Measurements from ENCODE around the gene ZXDC.

Gene ZXDC

DNA sequence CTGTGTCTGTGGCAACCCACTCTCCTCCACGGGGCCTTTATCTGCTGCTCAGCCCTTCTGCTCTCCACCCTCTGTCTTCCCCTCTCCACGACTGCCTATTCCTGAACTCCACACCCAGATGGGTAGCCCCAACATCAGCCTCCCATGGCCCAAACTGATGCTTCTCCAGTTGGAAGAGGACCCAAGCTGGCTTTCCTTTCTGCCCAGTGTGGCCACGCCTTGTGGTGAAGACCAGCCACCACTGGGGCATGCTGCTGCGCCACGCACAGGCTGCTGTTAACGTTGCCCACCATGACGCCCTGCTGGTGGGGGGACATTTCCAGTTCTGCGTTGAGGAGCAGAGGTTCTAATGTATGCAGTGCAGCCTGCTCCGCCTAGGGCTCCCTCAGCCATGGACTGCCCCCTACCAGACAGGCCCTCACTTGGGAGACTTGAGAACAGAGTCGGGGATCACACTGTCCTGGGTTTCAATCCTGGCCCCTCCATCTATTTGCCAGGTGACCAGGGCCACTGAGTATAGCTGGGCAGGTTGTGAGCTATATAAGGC lies 54.0 kb downstream of the ZXDC start:
- no peak overlapping the region for H3K4me3 ChIP-seq (ENCODE audit: low read length in 2 of 2)
- H3K9ac ChIP-seq (ENCODE audit: low read length in 2 of 2): no peak overlapping the region
- H3K27me3 ChIP-seq (ENCODE audit: control insufficient read depth in 1 of 2, insufficient read depth in 2 of 2, low read length in 2 of 2): peaks cover 11 to 16% of the 10 kb centered on the region in 2 donors
- H3K36me3 ChIP-seq (ENCODE audit: control insufficient read depth in 2 of 2, insufficient read depth in 2 of 2, low read length in 2 of 2): peaks cover 0 to 3% of the 10 kb centered on the region in 2 donors
- H3K27ac ChIP-seq (ENCODE audit: low read length): no peak overlapping the region
- peaks cover 3 to 6% of the 10 kb centered on the region in 2 donors for H3K9me3 ChIP-seq (ENCODE audit: control insufficient read depth in 2 of 2, low read length in 2 of 2)
- no peaks in the 10 kb centered on the region for H3K4me1 ChIP-seq (ENCODE audit: control insufficient read depth, insufficient read depth, low read length)

DNA sequence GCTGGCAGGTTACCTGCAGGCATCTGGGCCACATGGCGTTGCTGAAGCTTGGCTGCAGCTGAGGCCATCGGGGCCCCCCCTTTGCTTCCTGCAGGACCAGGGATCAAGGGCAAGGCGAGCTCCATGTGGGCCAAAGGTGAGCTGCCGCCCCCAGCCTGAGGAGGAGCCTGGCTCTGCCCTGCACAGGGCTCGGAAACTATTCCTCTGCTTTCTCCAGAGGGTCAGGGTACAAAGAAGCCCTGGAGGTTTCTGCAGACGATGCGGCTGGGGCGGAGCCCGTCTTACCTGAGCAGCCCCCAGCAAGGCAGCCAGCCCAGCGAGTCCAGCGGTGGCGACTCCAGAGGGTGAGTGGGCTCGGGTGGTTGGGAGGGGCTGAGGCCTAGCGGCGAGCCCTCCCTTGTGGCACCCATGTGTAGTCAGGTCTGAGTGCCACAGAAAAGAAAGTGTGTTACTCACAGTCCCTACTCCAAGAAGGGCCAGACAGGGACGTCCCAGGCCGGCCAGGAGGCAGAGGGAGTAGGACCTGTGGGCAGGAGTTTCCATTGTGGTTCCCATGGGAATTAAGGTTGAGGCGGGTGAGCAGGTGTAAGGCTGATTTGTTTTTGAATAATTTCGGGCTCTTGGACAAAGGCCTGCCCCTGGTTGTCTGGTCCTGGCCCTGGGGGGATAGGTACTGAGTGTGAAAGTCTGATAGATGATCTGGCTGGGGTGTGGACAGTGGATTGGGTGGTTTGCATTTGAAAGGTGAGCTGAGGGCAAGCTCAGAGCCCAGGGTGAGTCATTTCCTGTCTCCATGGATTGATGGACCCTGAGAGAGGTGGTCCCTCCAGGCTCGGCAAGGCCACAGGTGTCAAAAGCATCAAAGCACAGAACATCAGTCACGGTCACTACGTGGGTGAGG lies 55.6 kb downstream of the ZXDC start:
- peaks cover 0 to 3% of the 10 kb centered on the region in 2 donors for H3K36me3 ChIP-seq (ENCODE audit: control insufficient read depth in 2 of 2, insufficient read depth in 2 of 2, low read length in 2 of 2)
- H3K27me3 ChIP-seq (ENCODE audit: control insufficient read depth in 1 of 2, insufficient read depth in 2 of 2, low read length in 2 of 2): peaks cover 22 to 27% of the 10 kb centered on the region in 2 donors
- H3K27ac ChIP-seq (ENCODE audit: low read length): no peak overlapping the region
- H3K4me3 ChIP-seq (ENCODE audit: low read length in 2 of 2): no peak overlapping the region
- no peaks in the 10 kb centered on the region for H3K4me1 ChIP-seq (ENCODE audit: control insufficient read depth, insufficient read depth, low read length)
- no peak overlapping the region for H3K9ac ChIP-seq (ENCODE audit: low read length in 2 of 2)
- H3K9me3 ChIP-seq (ENCODE audit: control insufficient read depth in 2 of 2, low read length in 2 of 2): no peaks in the 10 kb centered on the region

DNA sequence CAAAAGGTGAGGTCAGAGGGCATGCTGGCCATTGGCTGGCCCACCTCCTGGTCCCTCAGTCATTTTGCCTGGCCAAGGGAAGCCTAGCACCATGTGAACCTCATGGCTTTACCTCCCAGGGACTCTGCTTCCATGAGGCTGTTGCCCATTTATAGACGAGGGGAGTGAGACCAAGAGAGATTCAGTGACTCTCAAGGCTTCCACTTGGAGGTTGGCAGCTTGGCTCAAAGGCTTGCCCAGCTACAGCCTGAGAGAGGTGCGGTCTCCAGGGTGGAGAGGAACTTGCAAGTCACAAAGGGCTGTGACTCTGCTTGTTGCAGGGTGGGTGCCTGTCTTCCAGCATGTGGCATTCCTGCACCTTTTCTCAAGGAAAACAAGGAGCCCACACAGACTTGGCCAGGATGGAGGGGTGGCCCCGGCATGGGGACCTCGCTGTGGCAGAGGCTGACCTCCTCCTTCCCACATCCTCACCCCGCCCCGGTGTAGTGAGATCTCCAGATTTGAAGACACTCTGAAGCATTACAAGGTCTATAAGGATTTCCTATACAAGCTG lies 56.5 kb downstream of the ZXDC start:
- Histone ChIP-seq H3K9ac (ENCODE audit: low read length in 2 of 2) (no peak overlapping the region), H3K36me3 (ENCODE audit: control insufficient read depth in 2 of 2, insufficient read depth in 2 of 2, low read length in 2 of 2) (no peaks in the 10 kb centered on the region), H3K4me3 (ENCODE audit: low read length in 2 of 2) (no peak overlapping the region), H3K27me3 (ENCODE audit: control insufficient read depth in 1 of 2, insufficient read depth in 2 of 2, low read length in 2 of 2) (peaks cover 30 to 32% of the 10 kb centered on the region in 2 donors), H3K27ac (ENCODE audit: low read length) (no peak overlapping the region), H3K9me3 (ENCODE audit: control insufficient read depth in 2 of 2, low read length in 2 of 2) (no peaks in the 10 kb centered on the region), H3K4me1 (ENCODE audit: control insufficient read depth, insufficient read depth, low read length) (no peaks in the 10 kb centered on the region)

DNA sequence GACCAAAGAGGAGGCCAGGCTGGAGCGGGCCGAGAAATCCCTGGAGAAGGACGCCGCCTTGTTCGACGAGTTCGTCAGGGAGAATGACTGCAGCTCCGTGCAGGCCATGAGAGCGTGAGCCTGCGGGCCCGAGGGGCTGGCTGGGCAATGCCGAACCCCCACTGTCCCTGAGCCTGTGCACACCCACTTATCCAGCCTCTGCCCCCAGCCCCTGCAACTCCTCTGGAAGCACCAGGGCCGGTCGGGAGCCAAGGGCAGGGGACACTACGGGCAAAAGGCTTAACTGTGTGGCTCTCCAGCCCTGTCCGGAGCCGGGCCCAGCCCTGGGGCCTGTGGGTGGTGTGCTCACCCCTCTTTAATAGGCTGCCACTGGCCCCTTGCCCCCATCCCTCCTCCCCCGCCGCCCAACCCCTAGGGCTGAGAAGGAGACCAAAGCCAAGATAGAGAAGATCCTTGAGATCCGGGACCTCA lies 57.0 kb downstream of the ZXDC start:
- Histone ChIP-seq H3K4me1 (ENCODE audit: control insufficient read depth, insufficient read depth, low read length) (no peaks in the 10 kb centered on the region), H3K36me3 (ENCODE audit: control insufficient read depth in 2 of 2, insufficient read depth in 2 of 2, low read length in 2 of 2) (no peaks in the 10 kb centered on the region), H3K9ac (ENCODE audit: low read length in 2 of 2) (no peak overlapping the region), H3K9me3 (ENCODE audit: control insufficient read depth in 2 of 2, low read length in 2 of 2) (no peaks in the 10 kb centered on the region), H3K27me3 (ENCODE audit: control insufficient read depth in 1 of 2, insufficient read depth in 2 of 2, low read length in 2 of 2) (peaks cover 32% of the 10 kb centered on the region in 2 donors), H3K27ac (ENCODE audit: low read length) (no peak overlapping the region), H3K4me3 (ENCODE audit: low read length in 2 of 2) (no peak overlapping the region)

GRCh38 chr3:126417981-126418530 lies 57.6 kb downstream of the ZXDC start:
- H3K27ac ChIP-seq (ENCODE audit: low read length): no peak overlapping the region
- no peak overlapping the region for H3K9ac ChIP-seq (ENCODE audit: low read length in 2 of 2)
- no peaks in the 10 kb centered on the region for H3K9me3 ChIP-seq (ENCODE audit: control insufficient read depth in 2 of 2, low read length in 2 of 2)
- peaks cover 32% of the 10 kb centered on the region in 2 donors for H3K27me3 ChIP-seq (ENCODE audit: control insufficient read depth in 1 of 2, insufficient read depth in 2 of 2, low read length in 2 of 2)
- no peaks in the 10 kb centered on the region for H3K36me3 ChIP-seq (ENCODE audit: control insufficient read depth in 2 of 2, insufficient read depth in 2 of 2, low read length in 2 of 2)
- no peaks in the 10 kb centered on the region for H3K4me1 ChIP-seq (ENCODE audit: control insufficient read depth, insufficient read depth, low read length)
- no peak overlapping the region for H3K4me3 ChIP-seq (ENCODE audit: low read length in 2 of 2)

DNA sequence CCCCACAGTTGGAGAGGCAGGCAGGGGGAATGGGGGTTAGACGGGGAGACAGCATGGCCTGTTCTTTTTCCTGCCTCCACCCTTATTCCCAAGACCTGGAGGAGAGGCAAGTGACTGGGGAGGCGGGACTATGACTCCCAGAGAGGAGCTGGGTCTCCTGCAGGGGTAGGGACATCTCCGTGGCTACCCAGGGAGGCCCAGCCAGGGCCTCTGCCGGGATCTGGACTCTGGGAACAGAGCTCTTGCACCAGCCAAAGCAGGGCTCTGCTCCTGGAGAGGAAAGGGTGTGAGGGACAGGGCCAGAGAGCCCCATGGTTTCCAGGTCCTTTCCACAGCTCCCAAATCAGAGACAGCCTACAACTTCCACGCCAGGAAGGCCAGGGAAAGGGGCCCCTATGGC lies 58.2 kb downstream of the ZXDC start:
- Histone ChIP-seq H3K27ac (ENCODE audit: low read length) (no peak overlapping the region), H3K9ac (ENCODE audit: low read length in 2 of 2) (no peak overlapping the region), H3K4me1 (ENCODE audit: control insufficient read depth, insufficient read depth, low read length) (no peaks in the 10 kb centered on the region), H3K27me3 (ENCODE audit: control insufficient read depth in 1 of 2, insufficient read depth in 2 of 2, low read length in 2 of 2) (peaks cover 32% of the 10 kb centered on the region in 2 donors), H3K4me3 (ENCODE audit: low read length in 2 of 2) (no peak overlapping the region), H3K9me3 (ENCODE audit: control insufficient read depth in 2 of 2, low read length in 2 of 2) (no peaks in the 10 kb centered on the region), H3K36me3 (ENCODE audit: control insufficient read depth in 2 of 2, insufficient read depth in 2 of 2, low read length in 2 of 2) (no peaks in the 10 kb centered on the region)

DNA sequence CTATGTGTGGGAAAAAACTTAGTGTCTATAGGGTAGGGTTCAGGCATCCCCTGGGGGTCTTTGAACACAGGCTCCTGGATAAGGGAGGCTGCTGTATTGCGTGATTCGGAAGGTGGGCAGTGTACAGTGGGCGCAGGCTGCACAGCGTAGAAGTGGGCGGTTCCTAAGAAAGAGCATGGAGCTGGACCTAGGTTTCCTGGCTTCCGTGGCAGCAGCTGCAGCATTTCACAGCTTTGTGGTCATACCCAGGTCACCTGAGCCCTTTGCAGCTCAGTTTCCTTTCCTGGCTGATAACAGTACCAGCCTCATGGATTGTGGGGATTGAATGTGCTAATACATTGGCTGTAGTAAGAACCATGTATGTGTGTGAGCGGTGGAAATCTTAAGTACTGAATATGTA lies 58.7 kb downstream of the ZXDC start:
- no peak overlapping the region for H3K4me3 ChIP-seq (ENCODE audit: low read length in 2 of 2)
- peaks cover 32% of the 10 kb centered on the region in 2 donors for H3K27me3 ChIP-seq (ENCODE audit: control insufficient read depth in 1 of 2, insufficient read depth in 2 of 2, low read length in 2 of 2)
- H3K4me1 ChIP-seq (ENCODE audit: control insufficient read depth, insufficient read depth, low read length): no peaks in the 10 kb centered on the region
- H3K9ac ChIP-seq (ENCODE audit: low read length in 2 of 2): no peak overlapping the region
- no peak overlapping the region for H3K27ac ChIP-seq (ENCODE audit: low read length)
- H3K9me3 ChIP-seq (ENCODE audit: control insufficient read depth in 2 of 2, low read length in 2 of 2): no peaks in the 10 kb centered on the region
- H3K36me3 ChIP-seq (ENCODE audit: control insufficient read depth in 2 of 2, insufficient read depth in 2 of 2, low read length in 2 of 2): no peaks in the 10 kb centered on the region

DNA sequence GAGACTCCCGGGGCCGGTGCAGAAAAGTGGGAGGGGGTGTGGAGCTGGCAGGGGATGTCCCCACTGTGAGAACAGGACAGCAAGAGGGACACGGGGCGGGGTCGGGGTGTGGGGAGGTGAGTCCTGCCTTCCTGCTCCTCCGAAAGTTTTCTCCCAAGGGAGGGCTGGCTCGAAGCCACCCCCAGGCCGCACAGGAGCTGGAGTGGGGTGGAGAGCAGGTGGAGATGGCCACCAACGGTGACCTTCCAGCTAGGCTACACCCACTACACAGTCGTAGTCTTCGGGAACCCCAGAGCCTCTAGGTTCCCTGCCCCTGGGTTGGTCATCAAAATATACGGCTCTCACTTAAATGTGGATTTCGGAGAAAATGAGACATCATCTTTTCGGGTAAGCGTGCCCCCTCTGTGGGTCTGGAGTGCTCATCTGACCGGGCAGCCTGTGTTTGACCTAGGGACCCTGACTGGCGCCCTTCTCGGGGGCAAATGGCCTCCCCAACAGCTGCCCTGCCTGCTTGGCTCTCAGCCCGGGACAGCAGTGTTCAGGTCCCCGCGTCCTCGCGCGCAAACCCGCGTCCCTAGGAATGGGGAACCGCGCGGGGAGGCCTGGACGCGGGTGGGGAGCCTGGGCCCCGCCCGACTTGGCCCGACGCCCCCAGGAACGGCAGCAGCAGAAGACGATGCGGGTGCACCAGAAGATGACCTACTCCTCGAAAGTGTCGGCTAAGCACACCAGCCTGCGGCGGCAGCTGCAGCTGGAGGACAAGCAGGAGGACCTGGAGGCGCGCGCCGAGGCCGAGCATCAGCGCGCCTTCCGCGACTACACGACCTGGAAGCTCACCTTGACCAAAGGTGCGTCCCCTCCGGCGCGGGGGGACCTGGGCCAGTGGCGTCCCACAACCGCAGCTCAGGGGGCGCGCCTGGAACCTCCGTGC lies 59.8 kb downstream of the ZXDC start:
- H3K9ac ChIP-seq (ENCODE audit: low read length in 2 of 2): no peak overlapping the region
- peaks cover 32% of the 10 kb centered on the region in 2 donors for H3K27me3 ChIP-seq (ENCODE audit: control insufficient read depth in 1 of 2, insufficient read depth in 2 of 2, low read length in 2 of 2)
- no peak overlapping the region for H3K27ac ChIP-seq (ENCODE audit: low read length)
- no peaks in the 10 kb centered on the region for H3K36me3 ChIP-seq (ENCODE audit: control insufficient read depth in 2 of 2, insufficient read depth in 2 of 2, low read length in 2 of 2)
- no peak overlapping the region for H3K4me3 ChIP-seq (ENCODE audit: low read length in 2 of 2)
- no peaks in the 10 kb centered on the region for H3K4me1 ChIP-seq (ENCODE audit: control insufficient read depth, insufficient read depth, low read length)
- H3K9me3 ChIP-seq (ENCODE audit: control insufficient read depth in 2 of 2, low read length in 2 of 2): no peaks in the 10 kb centered on the region

- Histone ChIP-seq H3K27ac (ENCODE audit: low read length) (no peak overlapping the region), H3K9me3 (ENCODE audit: control insufficient read depth in 2 of 2, low read length in 2 of 2) (no peaks in the 10 kb centered on the region), H3K4me1 (ENCODE audit: control insufficient read depth, insufficient read depth, low read length) (no peaks in the 10 kb centered on the region), H3K9ac (ENCODE audit: low read length in 2 of 2) (no peak overlapping the region), H3K27me3 (ENCODE audit: control insufficient read depth in 1 of 2, insufficient read depth in 2 of 2, low read length in 2 of 2) (peaks cover 32% of the 10 kb centered on the region in 2 donors), H3K36me3 (ENCODE audit: control insufficient read depth in 2 of 2, insufficient read depth in 2 of 2, low read length in 2 of 2) (no peaks in the 10 kb centered on the region), H3K4me3 (ENCODE audit: low read length in 2 of 2) (no peak overlapping the region)
These were observed 60.6 kb downstream of the ZXDC start for GRCh38 chr3:126414961-126415660.

All from stomach smooth muscle (tissue), 2 donors.